HG03103 (cell line): ENCODE measurements around the gene P3H4.

Experiments used
- ATAC-seq: cut with Tn5 transposase; IDR thresholded peaks from one replicate; pipeline ENCODE4 v1.9.1; 2021; ENCODE audit warnings: low read depth; ENCODE audit not compliant: unreplicated experiment

Gene P3H4

GRCh38 chr17:41822216-41823140, 10.7 kb upstream of the P3H4 start:
- ATAC-seq = no peak

- ATAC-seq = no peak
Observed at GRCh38 chr17:41821776-41822175, 10.0 kb upstream of the P3H4 start.

GRCh38 chr17:41818024-41818423, 6.3 kb upstream of the P3H4 start:
- no peak for ATAC-seq

GRCh38 chr17:41816637-41817320, 5.0 kb upstream of the P3H4 start:
- no peak for ATAC-seq

GRCh38 chr17:41814195-41814594, 2.4 kb upstream of the P3H4 start:
- ATAC-seq = no peak

GRCh38 chr17:41813699-41814124, 2.0 kb upstream of the P3H4 start:
- no peak for ATAC-seq

- ATAC-seq = no peak
Observed at GRCh38 chr17:41813152-41813680, 1.5 kb upstream of the P3H4 start.

GRCh38 chr17:41812381-41813151, 817 bp upstream of the P3H4 start, which contains the start of gene FKBP10:
Gene FKBP10, plus strand, starts transcription at chr17:41813004. Its CDS starts 31 bp downstream, at chr17:41813035.
- ATAC-seq = no peak

- ATAC-seq = no peak
Observed at GRCh38 chr17:41810659-41811548, 845 bp downstream of the P3H4 start.

- no peak for ATAC-seq
Observed at GRCh38 chr17:41806685-41807445, 4.9 kb downstream of the P3H4 start.

- ATAC-seq = no peak
Observed at GRCh38 chr17:41803049-41804020, 8.4 kb downstream of the P3H4 start.

GRCh38 chr17:41801374-41802271, 10.1 kb downstream of the P3H4 start:
- no peak for ATAC-seq

- ATAC-seq = no peak
Observed at GRCh38 chr17:41800601-41801373, 11.0 kb downstream of the P3H4 start.

GRCh38 chr17:41799366-41799765, 12.4 kb downstream of the P3H4 start:
- no peak for ATAC-seq

- no peak for ATAC-seq
Observed at GRCh38 chr17:41797377-41797776, 14.4 kb downstream of the P3H4 start.
